Peyer's patch (tissue), 4 donors: ENCODE results near the gene PNPO.

Source experiments
- POLR2A ChIP-seq, 2 donors: fragments of 450-650 bp; IDR thresholded peaks; one replicate each; pipeline ENCODE4 v1.5.1; 2017; ENCODE audit warnings: antibody characterized with exemption in 2 of 2, mild to moderate bottlenecking in 2 of 2, moderate library complexity in 2 of 2
- TF ChIP-seq, protein P1 (sequence below), 6 experiments: fragments of 450-650 bp in 4 of 6; fragments of 200-600 bp in 2 of 6; sonication (generic) in 1 of 6; IDR thresholded peaks; one replicate each; pipeline ENCODE4 v1.5.1; 2017 to 2019; ENCODE audit warnings: antibody characterized with exemption in 6 of 6, mild to moderate bottlenecking in 3 of 6, moderate library complexity in 1 of 6

DNA sequence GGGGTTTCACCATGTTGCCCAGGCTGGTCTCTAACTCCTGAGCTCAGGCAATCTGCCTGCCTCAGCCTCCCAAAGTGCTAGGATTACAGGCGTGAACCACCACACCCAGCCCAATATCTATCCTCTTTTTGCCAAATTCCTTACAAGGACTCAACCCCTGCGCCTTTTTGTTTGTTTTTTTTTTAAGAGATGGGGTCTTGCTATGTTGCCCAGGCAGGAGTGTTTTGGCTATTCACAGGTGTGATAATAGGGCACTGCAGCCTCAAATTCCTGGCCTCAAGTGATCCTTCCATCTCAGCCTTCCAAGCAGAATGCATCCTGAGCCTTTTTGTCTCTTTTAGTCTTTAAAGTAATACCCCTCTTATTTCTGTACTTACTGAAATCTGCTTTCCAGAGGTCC is 28.3 kb upstream of the PNPO start:
- TF ChIP-seq POLR2A (IDR thresholded peaks at IDR 0.05) = no peak
- TF ChIP-seq, protein P1, sequence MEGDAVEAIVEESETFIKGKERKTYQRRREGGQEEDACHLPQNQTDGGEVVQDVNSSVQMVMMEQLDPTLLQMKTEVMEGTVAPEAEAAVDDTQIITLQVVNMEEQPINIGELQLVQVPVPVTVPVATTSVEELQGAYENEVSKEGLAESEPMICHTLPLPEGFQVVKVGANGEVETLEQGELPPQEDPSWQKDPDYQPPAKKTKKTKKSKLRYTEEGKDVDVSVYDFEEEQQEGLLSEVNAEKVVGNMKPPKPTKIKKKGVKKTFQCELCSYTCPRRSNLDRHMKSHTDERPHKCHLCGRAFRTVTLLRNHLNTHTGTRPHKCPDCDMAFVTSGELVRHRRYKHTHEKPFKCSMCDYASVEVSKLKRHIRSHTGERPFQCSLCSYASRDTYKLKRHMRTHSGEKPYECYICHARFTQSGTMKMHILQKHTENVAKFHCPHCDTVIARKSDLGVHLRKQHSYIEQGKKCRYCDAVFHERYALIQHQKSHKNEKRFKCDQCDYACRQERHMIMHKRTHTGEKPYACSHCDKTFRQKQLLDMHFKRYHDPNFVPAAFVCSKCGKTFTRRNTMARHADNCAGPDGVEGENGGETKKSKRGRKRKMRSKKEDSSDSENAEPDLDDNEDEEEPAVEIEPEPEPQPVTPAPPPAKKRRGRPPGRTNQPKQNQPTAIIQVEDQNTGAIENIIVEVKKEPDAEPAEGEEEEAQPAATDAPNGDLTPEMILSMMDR (IDR thresholded peaks at IDR 0.05) = no peak
